Transverse colon (tissue), 4 donors: ENCODE measurements around the gene MALT1. TPM values are rescaled to one million over a fixed set of nuclear protein-coding genes. Genes with fewer than 3 reads are reported as not detected.

Source experiments
- DNase-seq: peaks from one replicate; pipeline ENCODE4 v3.0.0-alpha.2; 2019
- H3K27ac ChIP-seq, 4 donors: fragments of 200-600 bp; sonication (generic); 2 replicates each; pipeline ENCODE4 v1.5.1; 2016 to 2018; ENCODE audit warnings: inconsistent platforms in 4 of 4
- H3K27me3 ChIP-seq: fragments of 200-600 bp; sonication (generic); 2 replicates; pipeline ENCODE4 v1.5.1; 2017; ENCODE audit warnings: inconsistent platforms
- H3K36me3 ChIP-seq, 4 donors: fragments of 200-600 bp; sonication (generic); 2 replicates each; pipeline ENCODE4 v1.5.1; 2017 to 2019; ENCODE audit warnings: inconsistent platforms in 4 of 4
- H3K4me1 ChIP-seq, 4 donors: fragments of 200-600 bp; sonication (generic); 2 replicates each; pipeline ENCODE4 v1.5.1; 2017 to 2020; ENCODE audit warnings: inconsistent platforms in 4 of 4
- H3K4me3 ChIP-seq, 4 donors: fragments of 200-600 bp; sonication (generic); 1 replicate in 1 of 4; 2 replicates in 3 of 4; pipeline versions ENCODE4 v1.5.1 to v1.6.1; 2017 to 2019; ENCODE audit warnings: inconsistent platforms in 4 of 4
- H3K9me3 ChIP-seq, 2 donors: fragments of 200-600 bp; sonication (generic); 2 replicates each; pipeline ENCODE4 v1.5.1; 2017 to 2019; ENCODE audit warnings: inconsistent platforms in 2 of 2
- CTCF ChIP-seq, 5 experiments: fragments of 200-600 bp in 3 of 5; fragments of 450-650 bp in 2 of 5; sonication (generic) in 3 of 5; IDR thresholded peaks; 1 replicate in 2 of 5; 2 replicates in 3 of 5; pipeline ENCODE4 v1.5.1; 2016 to 2017; ENCODE audit warnings: antibody characterized with exemption in 5 of 5, inconsistent platforms in 3 of 5, mild to moderate bottlenecking in 2 of 5, moderate library complexity in 1 of 5
- EP300 ChIP-seq: sonication (generic); formaldehyde crosslinking; IDR thresholded peaks from one replicate; pipeline ENCODE4 v1.6.1; 2017; ENCODE audit warnings: antibody characterized with exemption, low read depth
- POLR2A ChIP-seq: fragments of 450-650 bp; IDR thresholded peaks from one replicate; pipeline ENCODE4 v1.6.1; 2016; ENCODE audit warnings: antibody characterized with exemption, mild to moderate bottlenecking, moderate library complexity
- POLR2AphosphoS5 ChIP-seq, 3 donors: sonication (generic); formaldehyde crosslinking; IDR thresholded peaks; one replicate each; pipeline ENCODE4 v1.6.1; 2016; ENCODE audit warnings: antibody characterized with exemption in 3 of 3
- WGBS, 2 donors: methylation state at CpG; one replicate each; pipeline ENCODE4 v1.1.5; 2018; ENCODE audit warnings: low coverage in 1 of 2; 5-methylcytosine and 5-hydroxymethylcytosine counted together
- in situ Hi-C, 4 donors: fragments of 200-750 bp; cut with MboI; loops; one replicate each; pipeline versions ENCODE4 v1.15.0 to v1.15.1; 2017; ENCODE audit warnings: low sequenced_read_pairs in 3 of 4, low pct_ligation_motif_present in 1 of 4, low pct_unique_long_range_greater_than_20kb in 1 of 4
- intact Hi-C: fragments of 100-400 bp; cut with DNase I; formaldehyde crosslinking; loops from one replicate; pipeline ENCODE4 v1.15.1; 2023; ENCODE audit warnings: low total_unique reads
- total RNA-seq, 4 donors: library from RNA; depleted of rRNA; stranded (reverse); fragments of >200 nt; gene quantifications; one replicate each; pipeline ENCODE4 v1.1.0, GENCODE V29; 2016

MALT1 gene
- total RNA-seq, 4 donors from 2014 or later, result 12.5 to 38.9 (median 29.5) TPM

GRCh38 chr18:58691256-58691655 is 20.0 kb downstream of the MALT1 start:
- no peak for DNase-seq
- H3K4me1 ChIP-seq, result no peaks in the 10 kb centered on the region
- intact Hi-C loops (no loop called here), in situ Hi-C loops (no loop called here)
- no peak overlapping the region for H3K4me3 ChIP-seq
- peaks cover 0 to 20% (median 0%) of the 10 kb centered on the region in 4 donors for H3K36me3 ChIP-seq
- no peak overlapping the region for H3K27ac ChIP-seq
- H3K27me3 ChIP-seq, result no peaks in the 10 kb centered on the region
- 92% methylated on average over 8 of the region's 8 CpGs; no CpG with 5 or more reads in 1 of the 2 donors for WGBS, 2 donors
- no peak for TF ChIP-seq POLR2A
- TF ChIP-seq EP300, result no peak
- TF ChIP-seq CTCF (IDR thresholded peaks at IDR 0.05), result no peak
- TF ChIP-seq POLR2AphosphoS5 (IDR thresholded peaks at IDR 0.05), result no peak
- no peaks in the 10 kb centered on the region for H3K9me3 ChIP-seq

GRCh38 chr18:58692422-58693185 is 21.3 kb downstream of the MALT1 start:
- Histone ChIP-seq H3K9me3 (no peaks in the 10 kb centered on the region), H3K4me3 (no peak overlapping the region), H3K36me3 (peaks cover 0 to 24% (median 5%) of the 10 kb centered on the region in 4 donors), H3K27ac (no peak overlapping the region), H3K27me3 (no peaks in the 10 kb centered on the region), H3K4me1 (no peaks in the 10 kb centered on the region)
- in situ Hi-C loops, result no loop called here
- no peak for DNase-seq
- 85 to 86% methylated on average over 6 of the region's 6 CpGs for WGBS, 2 donors
- intact Hi-C loops, result no loop called here
- TF ChIP-seq POLR2AphosphoS5 (IDR thresholded peaks at IDR 0.05) (no peak), POLR2A (no peak), CTCF (IDR thresholded peaks at IDR 0.05) (no peak), EP300 (no peak)

GRCh38 chr18:58694221-58694620 is 23.0 kb downstream of the MALT1 start:
- no peaks in the 10 kb centered on the region for H3K9me3 ChIP-seq
- H3K4me1 ChIP-seq, result no peaks in the 10 kb centered on the region
- in situ Hi-C loops (no loop called here), intact Hi-C loops (no loop called here)
- 65 to 81% methylated on average over 1 of the region's 1 CpG for WGBS, 2 donors
- TF ChIP-seq POLR2A (no peak), CTCF (IDR thresholded peaks at IDR 0.05) (no peak), POLR2AphosphoS5 (IDR thresholded peaks at IDR 0.05) (no peak), EP300 (no peak)
- no peaks in the 10 kb centered on the region for H3K27me3 ChIP-seq
- no peak overlapping the region for H3K27ac ChIP-seq
- no peak for DNase-seq
- no peak overlapping the region for H3K4me3 ChIP-seq
- H3K36me3 ChIP-seq, result peaks cover 0 to 28% (median 5%) of the 10 kb centered on the region in 4 donors

- 88 to 93% methylated on average over 6 to 8 of the region's 8 CpGs for WGBS, 2 donors
- DNase-seq, result no peak
- no peaks in the 10 kb centered on the region for H3K27me3 ChIP-seq
- intact Hi-C loops (no loop called here), in situ Hi-C loops (no loop called here)
- H3K9me3 ChIP-seq, result no peaks in the 10 kb centered on the region
- no peaks in the 10 kb centered on the region for H3K4me1 ChIP-seq
- H3K36me3 ChIP-seq, result peaks cover 0 to 21% (median 5%) of the 10 kb centered on the region in 4 donors
- TF ChIP-seq POLR2A (no peak), POLR2AphosphoS5 (IDR thresholded peaks at IDR 0.05) (no peak), CTCF (IDR thresholded peaks at IDR 0.05) (no peak), EP300 (no peak)
- H3K4me3 ChIP-seq, result no peak overlapping the region
- H3K27ac ChIP-seq, result no peak overlapping the region
Measured at GRCh38 chr18:58694720-58695468, 23.6 kb downstream of the MALT1 start.
